OCI-LY3 (cell line): ENCODE results near the gene GATA2.

Experiments
- CTCF ChIP-seq: fragments of 200-600, 300-600 bp; sonication (generic); IDR thresholded peaks from 2 replicates; pipeline ENCODE4 v1.5.1; 2014; ENCODE audit warnings: antibody characterized with exemption, low read length, low read depth
- EZH2phosphoT487 ChIP-seq: fragments of 200-600 bp; shearing (Covaris generic); IDR thresholded peaks from 2 replicates; pipeline ENCODE4 v1.6.1; 2018; ENCODE audit warnings: antibody characterized with exemption, mixed run types, low read depth

GRCh38 chr3:128457937-128458336 is 35.1 kb downstream of the GATA2 start:
- TF ChIP-seq CTCF (no peak), EZH2phosphoT487 (no peak)
